ENCODE results near the gene ANAPC15. TPM values are rescaled to one million over a fixed set of nuclear protein-coding genes. Genes with fewer than 3 reads are reported as not detected.

Gene ANAPC15
- total RNA-seq, 1 experiment from 2014 or later: 65.6 TPM

DNA sequence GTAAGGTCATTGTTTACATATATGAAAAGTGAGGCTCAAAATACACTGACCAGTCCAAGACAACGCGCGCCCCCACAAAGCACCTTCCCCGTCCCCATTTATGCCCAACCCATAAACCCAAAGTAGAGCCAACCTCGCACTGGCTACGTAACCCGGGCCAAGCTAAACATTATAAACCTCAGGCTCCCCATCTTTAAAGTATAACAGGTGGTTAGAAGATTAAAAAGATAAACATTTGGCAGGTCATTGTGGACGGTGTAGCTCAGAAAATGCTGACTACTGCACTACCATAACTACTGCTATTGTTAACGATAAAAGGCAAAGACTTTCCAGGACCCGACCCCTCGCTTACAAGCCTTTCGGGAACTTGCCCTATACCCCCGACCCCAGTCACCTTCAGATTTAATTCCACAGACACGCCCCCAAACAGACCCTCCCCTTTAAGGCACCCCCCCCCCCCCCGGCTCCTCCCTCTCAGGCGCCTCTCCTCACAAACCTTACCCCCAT, 32.6 kb downstream of the ANAPC15 start:
- TF ChIP-seq, protein P1, sequence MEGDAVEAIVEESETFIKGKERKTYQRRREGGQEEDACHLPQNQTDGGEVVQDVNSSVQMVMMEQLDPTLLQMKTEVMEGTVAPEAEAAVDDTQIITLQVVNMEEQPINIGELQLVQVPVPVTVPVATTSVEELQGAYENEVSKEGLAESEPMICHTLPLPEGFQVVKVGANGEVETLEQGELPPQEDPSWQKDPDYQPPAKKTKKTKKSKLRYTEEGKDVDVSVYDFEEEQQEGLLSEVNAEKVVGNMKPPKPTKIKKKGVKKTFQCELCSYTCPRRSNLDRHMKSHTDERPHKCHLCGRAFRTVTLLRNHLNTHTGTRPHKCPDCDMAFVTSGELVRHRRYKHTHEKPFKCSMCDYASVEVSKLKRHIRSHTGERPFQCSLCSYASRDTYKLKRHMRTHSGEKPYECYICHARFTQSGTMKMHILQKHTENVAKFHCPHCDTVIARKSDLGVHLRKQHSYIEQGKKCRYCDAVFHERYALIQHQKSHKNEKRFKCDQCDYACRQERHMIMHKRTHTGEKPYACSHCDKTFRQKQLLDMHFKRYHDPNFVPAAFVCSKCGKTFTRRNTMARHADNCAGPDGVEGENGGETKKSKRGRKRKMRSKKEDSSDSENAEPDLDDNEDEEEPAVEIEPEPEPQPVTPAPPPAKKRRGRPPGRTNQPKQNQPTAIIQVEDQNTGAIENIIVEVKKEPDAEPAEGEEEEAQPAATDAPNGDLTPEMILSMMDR (IDR thresholded peaks at IDR 0.05 in 2 of 3, conservative IDR thresholded peaks at IDR 0.05 in 1 of 3; ENCODE audit: borderline replicate concordance in 1 of 3, insufficient read depth in 1 of 3, low read depth in 2 of 3, low read length in 2 of 3): no peak
- TF ChIP-seq ELF1 (IDR thresholded peaks at IDR 0.05; ENCODE audit: borderline replicate concordance, low read depth): no peak
- no peak for TF ChIP-seq EZH2 (IDR thresholded peaks at IDR 0.05)
- H3K36me3 ChIP-seq (ENCODE audit: control insufficient read depth in 1 of 2, insufficient read depth in 2 of 2, low read length in 2 of 2): peaks cover 0 to 3% of the 10 kb centered on the region in 2 experiments; a peak in 1 of 4 replicates
- H3K79me2 ChIP-seq (ENCODE audit: insufficient read depth, low read length): peaks cover 53% of the 10 kb centered on the region
- H3K4me2 ChIP-seq (ENCODE audit: low read length): peak overlapping the region; percentile 90
- RAD21 ChIA-PET (ENCODE audit: low non-redundant PET in 1 of 2, low total read pairs in 2 of 2, uncharacterized antibody in 2 of 2, unreplicated experiment in 2 of 2): no interaction called here
- H2AFZ ChIP-seq (ENCODE audit: low read depth, low read length, poor library complexity, severe bottlenecking): no peak overlapping the region
- TSS peak; percentile 46 for BruUV-seq (replicated peaks)
- H3K4me1 ChIP-seq (ENCODE audit: control insufficient read depth in 1 of 2, insufficient read depth in 2 of 2, low read length in 2 of 2): peaks cover 2 to 36% of the 10 kb centered on the region in 2 experiments; a peak in 3 of 4 replicates
- DNase-seq (ENCODE audit: low read depth, low spot score): no peak
- H3K27ac ChIP-seq (ENCODE audit: low read depth, low read length): peak overlapping the region; percentile 59
- CTCF ChIA-PET: no interaction called here
- no peaks in the 10 kb centered on the region; the same call in 1 of the 2 replicates for H4K20me1 ChIP-seq (ENCODE audit: insufficient read depth)
- POLR2A ChIA-PET: interaction anchor here (0.8 kb wide), 1 partner anchor 1594 kb away, joined by 3 read pairs; no protein-coding TSS in a partner anchor
- H3K9me2 ChIP-seq (ENCODE audit: insufficient read depth): no peaks in the 10 kb centered on the region
- ATAC-seq: peak; percentile 52; the same call in 1 of the 2 replicates
- H3K4me3 ChIP-seq (replicated peaks in 1 of 2; ENCODE audit: low read depth in 1 of 2, low read length in 2 of 2): peak overlapping the region; percentile 89 to 92
- no peaks in the 10 kb centered on the region for H3K27me3 ChIP-seq (ENCODE audit: insufficient read depth, low read length)
- intact Hi-C loops (cut with micrococcal nuclease): loop anchor here (1.0 to 5.0 kb wide), 2 partner anchors 23 to 38 kb away; partner anchors contain the start of gene LAMTOR1
- peak overlapping the region; percentile 83 for H3K9ac ChIP-seq (ENCODE audit: low read length)
- H3K9me3 ChIP-seq (ENCODE audit: control insufficient read depth in 1 of 2, insufficient read depth in 1 of 2, low read depth in 1 of 2, low read length in 2 of 2): no peaks in the 10 kb centered on the region

DNA sequence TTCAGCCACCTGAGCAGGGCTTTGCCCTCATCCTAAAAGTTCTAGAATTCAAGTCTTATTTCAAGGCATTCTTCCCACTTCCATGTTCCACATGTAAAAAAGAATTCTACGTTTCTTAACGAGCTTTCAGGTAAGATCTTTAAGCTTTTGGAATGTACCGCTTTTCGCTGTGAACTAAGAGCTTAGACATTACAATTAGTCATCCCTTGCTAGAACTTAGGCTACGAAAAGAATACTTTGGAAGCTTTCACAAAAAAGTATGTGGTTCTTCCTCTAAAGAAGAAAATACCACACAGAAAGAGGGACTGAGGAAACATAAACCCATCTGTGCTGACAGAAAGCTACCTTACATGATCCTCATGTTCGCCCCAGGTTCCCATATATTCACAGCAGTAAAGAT, 34.0 kb downstream of the ANAPC15 start:
- POLR2A ChIA-PET: interaction anchor here (2.0 kb wide), 1 partner anchor 34 kb away, joined by 4 read pairs; the partner anchor contains the start of gene ANAPC15
- peak overlapping the region; percentile 89 to 92 for H3K4me3 ChIP-seq (replicated peaks in 1 of 2; ENCODE audit: low read depth in 1 of 2, low read length in 2 of 2)
- ATAC-seq (no peak), DNase-seq (ENCODE audit: low read depth, low spot score) (no peak)
- H4K20me1 ChIP-seq (ENCODE audit: insufficient read depth): no peaks in the 10 kb centered on the region; the same call in 1 of the 2 replicates
- H3K9me3 ChIP-seq (ENCODE audit: control insufficient read depth in 1 of 2, insufficient read depth in 1 of 2, low read depth in 1 of 2, low read length in 2 of 2): no peaks in the 10 kb centered on the region
- H3K27ac ChIP-seq (ENCODE audit: low read depth, low read length): no peak overlapping the region
- H3K4me2 ChIP-seq (ENCODE audit: low read length): peak overlapping the region; percentile 90
- intact Hi-C loops (cut with micrococcal nuclease): loop anchor here (5.0 kb wide), 1 partner anchor 36 kb away; no protein-coding TSS in a partner anchor
- no peaks in the 10 kb centered on the region for H3K27me3 ChIP-seq (ENCODE audit: insufficient read depth, low read length)
- no peak overlapping the region for H2AFZ ChIP-seq (ENCODE audit: low read depth, low read length, poor library complexity, severe bottlenecking)
- CTCF ChIA-PET: no interaction called here
- no TSS peak for BruUV-seq (replicated peaks)
- RAD21 ChIA-PET (ENCODE audit: low non-redundant PET in 1 of 2, low total read pairs in 2 of 2, uncharacterized antibody in 2 of 2, unreplicated experiment in 2 of 2): interaction anchor here in 1 of 2 experiments (1.5 kb wide), 1 partner anchor 53 kb away, joined by 3 read pairs; no protein-coding TSS in a partner anchor
- H3K79me2 ChIP-seq (ENCODE audit: insufficient read depth, low read length): peaks cover 64% of the 10 kb centered on the region
- H3K9ac ChIP-seq (ENCODE audit: low read length): peak overlapping the region; percentile 83
- H3K9me2 ChIP-seq (ENCODE audit: insufficient read depth): no peaks in the 10 kb centered on the region
- peaks cover 5 to 46% of the 10 kb centered on the region in 2 experiments for H3K4me1 ChIP-seq (ENCODE audit: control insufficient read depth in 1 of 2, insufficient read depth in 2 of 2, low read length in 2 of 2)
- H3K36me3 ChIP-seq (ENCODE audit: control insufficient read depth in 1 of 2, insufficient read depth in 2 of 2, low read length in 2 of 2): peaks cover 0 to 3% of the 10 kb centered on the region in 2 experiments; a peak in 1 of 4 replicates
- no peak for TF ChIP-seq EGR1 (IDR thresholded peaks at IDR 0.05; ENCODE audit: low read depth)
- TF ChIP-seq REST (IDR thresholded peaks at IDR 0.05; ENCODE audit: low read depth): no peak
- TF ChIP-seq, protein P2, sequence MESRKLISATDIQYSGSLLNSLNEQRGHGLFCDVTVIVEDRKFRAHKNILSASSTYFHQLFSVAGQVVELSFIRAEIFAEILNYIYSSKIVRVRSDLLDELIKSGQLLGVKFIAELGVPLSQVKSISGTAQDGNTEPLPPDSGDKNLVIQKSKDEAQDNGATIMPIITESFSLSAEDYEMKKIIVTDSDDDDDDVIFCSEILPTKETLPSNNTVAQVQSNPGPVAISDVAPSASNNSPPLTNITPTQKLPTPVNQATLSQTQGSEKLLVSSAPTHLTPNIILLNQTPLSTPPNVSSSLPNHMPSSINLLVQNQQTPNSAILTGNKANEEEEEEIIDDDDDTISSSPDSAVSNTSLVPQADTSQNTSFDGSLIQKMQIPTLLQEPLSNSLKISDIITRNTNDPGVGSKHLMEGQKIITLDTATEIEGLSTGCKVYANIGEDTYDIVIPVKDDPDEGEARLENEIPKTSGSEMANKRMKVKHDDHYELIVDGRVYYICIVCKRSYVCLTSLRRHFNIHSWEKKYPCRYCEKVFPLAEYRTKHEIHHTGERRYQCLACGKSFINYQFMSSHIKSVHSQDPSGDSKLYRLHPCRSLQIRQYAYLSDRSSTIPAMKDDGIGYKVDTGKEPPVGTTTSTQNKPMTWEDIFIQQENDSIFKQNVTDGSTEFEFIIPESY (IDR thresholded peaks at IDR 0.05; ENCODE audit: extremely low read depth, insufficient replicate concordance, low read length): no peak
- no peak for TF ChIP-seq CBX3 (IDR thresholded peaks at IDR 0.05; ENCODE audit: low read depth)
- TF ChIP-seq POLR2A (IDR thresholded peaks at IDR 0.05; ENCODE audit: borderline replicate concordance, extremely low read depth, insufficient read depth, insufficient read length): no peak
- no peak for TF ChIP-seq RAD21 (IDR thresholded peaks at IDR 0.05; ENCODE audit: low read depth)
- TF ChIP-seq FOSL1 (IDR thresholded peaks at IDR 0.05; ENCODE audit: low read depth): no peak
- no peak for TF ChIP-seq SIN3A (IDR thresholded peaks at IDR 0.05; ENCODE audit: low read depth)

Data from HCT116 (cell line).